GM21423 (cell line): ENCODE data around the gene BTBD7.
"Not testable (repeated sequence)": the region's sequence is repeated elsewhere in the genome, so short reads cannot be mapped to it uniquely, and the experiment has no call there.

Experiments
- ATAC-seq: cut with Tn5 transposase; IDR thresholded peaks from one replicate; pipeline ENCODE4 v1.9.1; 2021; ENCODE audit warnings: mild to moderate bottlenecking, moderate library complexity; ENCODE audit not compliant: unreplicated experiment

BTBD7 gene, protein sequence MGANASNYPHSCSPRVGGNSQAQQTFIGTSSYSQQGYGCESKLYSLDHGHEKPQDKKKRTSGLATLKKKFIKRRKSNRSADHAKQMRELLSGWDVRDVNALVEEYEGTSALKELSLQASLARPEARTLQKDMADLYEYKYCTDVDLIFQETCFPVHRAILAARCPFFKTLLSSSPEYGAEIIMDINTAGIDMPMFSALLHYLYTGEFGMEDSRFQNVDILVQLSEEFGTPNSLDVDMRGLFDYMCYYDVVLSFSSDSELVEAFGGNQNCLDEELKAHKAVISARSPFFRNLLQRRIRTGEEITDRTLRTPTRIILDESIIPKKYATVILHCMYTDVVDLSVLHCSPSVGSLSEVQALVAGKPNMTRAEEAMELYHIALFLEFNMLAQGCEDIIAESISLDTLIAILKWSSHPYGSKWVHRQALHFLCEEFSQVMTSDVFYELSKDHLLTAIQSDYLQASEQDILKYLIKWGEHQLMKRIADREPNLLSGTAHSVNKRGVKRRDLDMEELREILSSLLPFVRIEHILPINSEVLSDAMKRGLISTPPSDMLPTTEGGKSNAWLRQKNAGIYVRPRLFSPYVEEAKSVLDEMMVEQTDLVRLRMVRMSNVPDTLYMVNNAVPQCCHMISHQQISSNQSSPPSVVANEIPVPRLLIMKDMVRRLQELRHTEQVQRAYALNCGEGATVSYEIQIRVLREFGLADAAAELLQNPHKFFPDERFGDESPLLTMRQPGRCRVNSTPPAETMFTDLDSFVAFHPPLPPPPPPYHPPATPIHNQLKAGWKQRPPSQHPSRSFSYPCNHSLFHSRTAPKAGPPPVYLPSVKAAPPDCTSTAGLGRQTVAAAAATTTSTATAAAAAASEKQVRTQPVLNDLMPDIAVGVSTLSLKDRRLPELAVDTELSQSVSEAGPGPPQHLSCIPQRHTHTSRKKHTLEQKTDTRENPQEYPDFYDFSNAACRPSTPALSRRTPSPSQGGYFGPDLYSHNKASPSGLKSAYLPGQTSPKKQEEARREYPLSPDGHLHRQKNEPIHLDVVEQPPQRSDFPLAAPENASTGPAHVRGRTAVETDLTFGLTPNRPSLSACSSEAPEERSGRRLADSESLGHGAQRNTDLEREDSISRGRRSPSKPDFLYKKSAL

DNA sequence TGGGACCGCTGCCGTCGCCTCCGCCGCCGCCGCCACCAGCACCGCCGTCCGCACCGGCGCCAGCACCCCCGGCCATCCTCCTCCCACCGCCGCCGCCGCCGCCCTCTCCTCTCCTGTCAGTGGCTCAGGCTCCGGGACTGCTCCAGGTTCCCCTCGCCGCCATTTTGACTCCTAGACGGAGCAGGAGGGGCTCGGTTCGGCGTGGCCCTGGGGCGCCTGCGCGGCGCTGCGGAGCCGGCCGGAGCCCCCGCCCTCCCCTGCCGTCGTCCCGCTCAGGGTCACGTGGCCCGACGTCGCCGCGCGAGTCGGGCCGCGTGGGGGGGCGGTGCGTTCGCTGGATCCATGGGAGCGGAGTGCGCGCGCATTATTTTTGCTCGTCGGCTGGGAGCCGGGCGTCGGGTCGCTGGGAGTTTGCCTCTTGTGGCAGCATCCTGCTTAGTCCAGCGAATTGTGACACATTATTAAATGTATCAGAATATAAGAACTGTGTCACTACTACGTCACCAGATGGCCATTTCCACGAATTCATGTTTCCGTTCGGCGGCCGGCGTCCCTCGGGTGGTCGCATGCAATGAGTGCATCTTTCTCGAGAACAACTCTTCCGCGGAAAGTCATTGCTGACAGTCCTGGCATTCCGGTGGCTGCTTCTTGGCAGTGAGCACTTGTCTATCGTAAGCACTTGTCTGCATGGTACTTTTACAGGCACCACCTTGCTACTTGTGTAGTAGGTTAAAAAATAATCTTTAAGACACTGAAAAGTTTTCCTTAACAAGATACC, at the start of gene BTBD7:
Gene BTBD7, minus strand, starts transcription at position 184 of the 778 bp plus-strand sequence. CDS start 36,985 bp downstream, outside the sequence.
- peak; percentile 73 for ATAC-seq

- ATAC-seq: peak; percentile 56
Observed at GRCh38 chr14:93381644-93382043, 48.8 kb upstream of the BTBD7 start.

DNA sequence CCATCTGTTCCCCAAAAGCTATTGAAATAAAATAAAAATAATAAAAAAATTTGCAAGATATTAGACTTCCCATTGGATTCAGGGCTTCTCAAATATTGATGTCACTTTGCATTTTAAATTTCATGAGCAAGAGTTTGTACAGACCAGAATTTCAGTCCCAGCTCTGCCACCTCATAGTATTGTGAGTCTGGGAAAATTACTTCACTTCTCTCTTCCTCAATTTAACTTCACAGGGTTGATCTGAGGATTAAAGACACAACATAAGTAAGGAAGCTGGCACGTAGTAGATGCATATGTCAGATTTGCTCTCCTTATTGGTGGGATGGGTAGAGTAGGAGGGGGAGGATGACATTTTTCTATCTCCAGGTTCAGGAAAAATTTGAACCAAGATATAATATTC, 47.0 kb upstream of the BTBD7 start:
- ATAC-seq: no peak

DNA sequence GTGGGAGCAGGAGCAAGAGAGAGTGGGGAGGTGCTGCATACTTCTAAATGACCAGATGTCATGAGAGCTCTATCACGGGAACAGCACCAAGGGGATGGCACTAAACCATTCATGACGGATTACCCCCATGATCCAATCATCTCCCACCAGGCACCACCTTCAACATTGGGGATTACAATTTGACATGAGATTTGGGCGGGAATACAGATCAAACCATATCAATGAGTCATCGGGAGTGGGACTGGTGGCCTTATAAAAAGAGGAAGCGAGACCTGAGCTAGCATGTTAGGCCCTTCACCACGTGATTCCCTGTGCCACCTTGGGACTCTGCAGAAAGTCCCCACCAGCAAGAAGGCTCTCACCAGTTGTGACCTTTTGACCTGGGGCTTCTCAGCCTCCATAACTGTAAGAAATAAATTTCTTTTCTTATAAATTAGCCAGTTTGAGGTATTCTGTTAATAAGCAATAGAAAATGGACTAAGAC, 42.9 kb upstream of the BTBD7 start:
- peak; percentile 95 for ATAC-seq

DNA sequence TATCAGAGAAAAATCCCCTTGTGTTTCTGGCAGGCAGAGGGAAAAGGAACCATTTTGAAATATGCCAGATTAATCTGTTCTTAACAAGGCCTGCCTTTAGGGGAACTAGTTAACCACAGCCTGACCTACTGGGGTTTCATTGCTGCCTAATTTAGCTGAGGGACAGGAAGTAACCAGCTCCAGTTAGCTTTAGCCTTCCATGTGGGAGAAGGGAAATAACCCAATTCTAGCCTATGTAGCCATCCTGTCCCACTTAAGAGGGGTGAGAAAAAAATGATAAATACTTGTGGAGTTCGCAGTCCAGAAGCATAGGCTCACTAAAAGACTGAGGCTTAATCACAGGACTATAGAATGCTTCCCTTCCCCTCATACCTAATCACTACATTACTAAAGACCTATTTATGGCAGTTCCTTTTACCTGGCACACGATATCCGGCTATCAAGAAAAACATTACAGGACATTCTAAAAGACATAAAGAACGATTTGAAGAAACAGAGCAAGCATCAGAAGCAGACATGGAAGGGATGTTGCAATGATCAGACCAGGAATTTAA, 37.0 kb upstream of the BTBD7 start:
- ATAC-seq: peak; percentile 93

GRCh38 chr14:93368996-93369712, 36.3 kb upstream of the BTBD7 start:
- ATAC-seq: peak; percentile 35

DNA sequence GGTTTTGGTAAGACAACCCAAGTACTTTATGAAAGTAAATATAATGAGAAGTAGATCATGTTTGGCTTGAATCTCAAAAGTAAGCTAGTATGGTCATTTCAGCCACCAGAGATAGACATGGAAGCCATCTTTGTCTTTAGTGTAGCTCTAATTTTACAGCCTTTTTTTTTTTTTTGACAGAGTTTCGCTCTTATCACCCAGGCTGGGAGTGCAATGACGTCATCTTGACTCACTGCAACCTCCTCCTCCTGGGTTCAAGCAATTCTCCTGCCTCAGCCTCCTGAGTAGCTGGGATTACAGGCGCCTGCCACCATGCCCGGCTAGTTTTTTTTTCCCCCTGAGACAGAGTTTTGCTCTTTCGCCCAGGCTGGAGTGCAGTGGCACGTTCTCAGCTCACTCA, 22.0 kb upstream of the BTBD7 start:
- ATAC-seq: not testable (repeated sequence)

GRCh38 chr14:93348292-93348691, 15.5 kb upstream of the BTBD7 start:
- ATAC-seq: no peak

- ATAC-seq: no peak
Observed at GRCh38 chr14:93347850-93348249, 15.0 kb upstream of the BTBD7 start.

GRCh38 chr14:93346926-93347721, 14.3 kb upstream of the BTBD7 start, which contains the start of gene COX8C:
COX8C (plus strand) TSS chr14:93347182; CDS start chr14:93347269, 87 bp downstream.
- no peak for ATAC-seq

DNA sequence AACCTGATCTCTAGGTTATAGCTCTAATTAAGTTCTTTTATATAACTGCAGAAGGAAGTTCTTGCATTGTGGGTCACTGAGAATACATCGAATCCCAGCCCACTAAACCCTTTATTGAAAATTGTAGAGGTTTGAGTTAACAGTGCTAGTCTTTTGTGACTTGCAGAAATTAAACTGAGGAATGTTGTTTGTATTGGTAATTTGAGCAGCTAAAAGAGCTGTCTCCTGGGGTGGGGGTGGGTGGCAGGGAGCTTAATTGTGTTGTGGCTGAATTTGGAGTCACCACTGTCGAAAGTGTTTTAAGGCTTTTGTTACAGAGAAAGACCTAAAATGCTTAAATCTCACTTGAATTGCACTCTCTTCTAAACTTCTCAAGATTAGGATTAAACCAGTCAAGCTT, 11.0 kb upstream of the BTBD7 start:
- no peak for ATAC-seq

- ATAC-seq: no peak
Observed at GRCh38 chr14:93343266-93343665, 10.4 kb upstream of the BTBD7 start.

DNA sequence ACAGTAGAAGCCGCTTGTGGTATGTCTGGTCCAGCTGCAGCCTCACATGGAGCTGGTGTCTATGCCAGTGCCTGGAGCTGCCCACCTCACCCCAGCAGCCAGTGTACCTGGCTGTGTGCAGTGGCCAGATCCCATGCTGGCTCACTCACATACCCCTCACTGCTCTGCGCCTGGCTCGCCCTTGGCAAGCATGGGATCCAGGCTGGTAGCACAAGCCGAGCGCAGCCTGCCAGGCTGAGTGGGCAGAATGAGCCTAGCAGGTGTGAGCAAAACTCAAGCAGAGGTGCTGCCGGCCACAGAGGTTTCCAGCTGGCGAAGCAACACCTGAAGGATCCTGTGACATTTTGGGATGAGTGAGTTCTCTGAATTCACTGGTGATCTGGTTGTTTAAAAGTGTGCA, 5.0 kb upstream of the BTBD7 start:
- no peak for ATAC-seq

DNA sequence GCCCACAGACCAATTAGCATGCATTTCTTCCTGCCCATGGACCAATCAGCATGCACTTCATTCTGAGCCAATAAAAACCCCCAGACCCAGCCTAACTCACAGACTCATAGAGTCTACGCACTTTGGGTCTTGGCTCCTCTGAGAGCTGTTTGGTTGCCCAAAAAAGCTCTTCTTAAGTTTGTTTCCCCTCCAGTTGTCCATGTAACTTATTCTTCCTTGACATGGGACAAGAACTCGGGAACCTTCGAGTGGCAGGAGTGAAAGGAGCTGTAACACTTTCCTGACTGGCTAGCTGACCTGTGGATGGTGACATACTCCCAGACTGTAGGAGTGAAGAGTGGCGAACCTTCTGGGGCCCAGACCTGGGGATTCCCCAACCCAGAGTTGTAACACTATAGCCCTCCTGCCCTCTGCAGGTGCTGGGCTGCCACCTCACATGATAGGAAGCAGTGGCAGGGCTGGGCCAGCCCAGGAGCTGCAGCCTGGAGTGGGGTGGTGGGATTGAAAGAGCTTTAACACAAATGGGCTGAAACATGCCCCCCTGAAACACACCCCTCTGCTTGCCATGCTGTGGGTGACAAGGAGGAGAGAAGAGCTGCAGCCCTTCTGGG, 4.4 kb upstream of the BTBD7 start:
- ATAC-seq: no peak

DNA sequence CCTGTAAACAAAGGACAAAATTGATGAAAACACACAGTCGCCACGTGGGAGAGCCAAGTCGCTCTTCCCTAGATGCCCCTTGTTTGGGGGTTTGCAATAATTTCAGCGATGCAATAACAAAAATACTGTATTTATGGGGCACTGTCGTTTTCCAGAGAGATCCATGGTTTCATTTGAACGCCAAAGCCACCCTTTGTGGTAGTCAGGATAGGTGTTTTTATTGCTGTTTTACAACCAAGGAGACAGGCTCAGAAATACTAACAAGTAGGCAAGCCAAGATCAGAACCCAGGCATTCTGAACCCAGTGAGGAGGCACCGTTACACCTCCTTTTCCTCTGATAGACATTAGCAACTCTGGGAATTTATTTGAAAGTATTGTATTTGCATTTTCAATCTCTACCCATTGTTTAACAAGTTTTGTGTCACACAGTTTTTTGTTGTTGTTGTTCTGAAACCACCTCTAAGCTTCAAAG, 831 bp upstream of the BTBD7 start:
- no peak for ATAC-seq

- ATAC-seq: peak; percentile 58
Observed at GRCh38 chr14:93332397-93332852, 411 bp downstream of the BTBD7 start.

GRCh38 chr14:93331728-93332396, 974 bp downstream of the BTBD7 start:
- peak; percentile 4 for ATAC-seq
